ENCODE data around the gene CTNNA2. TPM values are rescaled to one million over a fixed set of nuclear protein-coding genes. Genes with fewer than 3 reads are reported as not detected.

Gene CTNNA2
- total RNA-seq, 1 experiment from 2014 or later: 5.5 TPM

DNA sequence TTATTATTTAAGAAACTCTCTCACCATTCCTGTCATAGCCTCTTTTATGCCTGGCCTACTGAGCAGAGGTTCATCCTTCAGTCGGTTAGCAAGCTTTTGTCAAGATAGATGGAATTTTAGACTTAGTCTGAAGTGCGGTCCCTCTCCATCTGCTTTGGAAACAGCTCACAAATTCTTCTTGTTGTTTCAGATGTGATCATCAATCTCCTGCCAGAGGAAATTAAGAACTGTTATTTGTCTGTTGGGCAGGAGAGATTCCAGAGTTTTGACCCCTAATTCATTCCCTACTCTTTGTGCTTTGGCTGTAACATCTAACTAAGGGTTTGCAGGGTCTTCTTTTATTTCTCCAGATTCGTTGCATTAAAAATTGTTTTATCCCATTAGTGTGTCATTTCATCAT, 735.3 kb downstream of the CTNNA2 start:
- Histone ChIP-seq H2BK12ac (ENCODE audit: insufficient read length, low read depth, low read length) (no peak overlapping the region), H3K79me2 (ENCODE audit: insufficient read depth, low read length) (no peaks in the 10 kb centered on the region), H3T11ph (ENCODE audit: low read length) (no peak overlapping the region), H4K91ac (ENCODE audit: insufficient read length, low read depth, low read length) (no peak overlapping the region), H3K27me3 (ENCODE audit: insufficient read depth, low read length) (no peaks in the 10 kb centered on the region), H2AK5ac (ENCODE audit: insufficient read length, low read length) (no peak overlapping the region), H3K9me3 (ENCODE audit: control insufficient read depth, low read depth, low read length) (no peaks in the 10 kb centered on the region), H3K4me1 (ENCODE audit: insufficient read depth, low read length) (no peaks in the 10 kb centered on the region), H3K18ac (ENCODE audit: insufficient read length, low read depth, low read length) (no peak overlapping the region), H2BK120ac (ENCODE audit: low read depth, low read length, poor library complexity, severe bottlenecking) (no peak overlapping the region), H2BK20ac (ENCODE audit: low read depth, low read length, poor library complexity, severe bottlenecking) (no peak overlapping the region), H4K20me1 (ENCODE audit: control insufficient read depth, insufficient read depth, insufficient read length) (no peaks in the 10 kb centered on the region), H4K5ac (ENCODE audit: insufficient read length, low read depth, low read length) (no peak overlapping the region), H4K8ac (replicated peaks; ENCODE audit: insufficient read length, low read depth, low read length) (no peak overlapping the region), H3K14ac (ENCODE audit: insufficient read depth, low read length) (no peak overlapping the region), H2BK15ac (ENCODE audit: low read depth, low read length) (no peak overlapping the region), H3K23ac (ENCODE audit: insufficient read length, low read depth, low read length) (no peak overlapping the region), H3K23me2 (ENCODE audit: insufficient read length, low read depth, low read length, poor library complexity, severe bottlenecking) (no peaks in the 10 kb centered on the region), H2BK5ac (ENCODE audit: insufficient read length, low read length) (no peak overlapping the region), H3K79me1 (ENCODE audit: insufficient read depth, low read depth, low read length, poor library complexity, severe bottlenecking) (no peaks in the 10 kb centered on the region), H3K9ac (ENCODE audit: extremely low read depth, insufficient read length, low read length) (no peak overlapping the region), H2AFZ (ENCODE audit: low read length) (no peak overlapping the region), H3K4ac (ENCODE audit: low read depth, low read length) (no peak overlapping the region), H3K56ac (ENCODE audit: insufficient read length, low read depth, low read length) (no peak overlapping the region), H3K27ac (ENCODE audit: insufficient read length, low read depth, low read length) (no peak overlapping the region), H3K4me2 (ENCODE audit: insufficient read depth, insufficient read length, low read length) (no peak overlapping the region)
- DNase-seq: no peak
- H3K4me3 Mint-ChIP-seq: no peak overlapping the region
- H3K27me3 Mint-ChIP-seq (ENCODE audit: low read depth): no peaks in the 10 kb centered on the region; the same call in 1 of the 2 replicates
- TF ChIP-seq, protein P1, sequence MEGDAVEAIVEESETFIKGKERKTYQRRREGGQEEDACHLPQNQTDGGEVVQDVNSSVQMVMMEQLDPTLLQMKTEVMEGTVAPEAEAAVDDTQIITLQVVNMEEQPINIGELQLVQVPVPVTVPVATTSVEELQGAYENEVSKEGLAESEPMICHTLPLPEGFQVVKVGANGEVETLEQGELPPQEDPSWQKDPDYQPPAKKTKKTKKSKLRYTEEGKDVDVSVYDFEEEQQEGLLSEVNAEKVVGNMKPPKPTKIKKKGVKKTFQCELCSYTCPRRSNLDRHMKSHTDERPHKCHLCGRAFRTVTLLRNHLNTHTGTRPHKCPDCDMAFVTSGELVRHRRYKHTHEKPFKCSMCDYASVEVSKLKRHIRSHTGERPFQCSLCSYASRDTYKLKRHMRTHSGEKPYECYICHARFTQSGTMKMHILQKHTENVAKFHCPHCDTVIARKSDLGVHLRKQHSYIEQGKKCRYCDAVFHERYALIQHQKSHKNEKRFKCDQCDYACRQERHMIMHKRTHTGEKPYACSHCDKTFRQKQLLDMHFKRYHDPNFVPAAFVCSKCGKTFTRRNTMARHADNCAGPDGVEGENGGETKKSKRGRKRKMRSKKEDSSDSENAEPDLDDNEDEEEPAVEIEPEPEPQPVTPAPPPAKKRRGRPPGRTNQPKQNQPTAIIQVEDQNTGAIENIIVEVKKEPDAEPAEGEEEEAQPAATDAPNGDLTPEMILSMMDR (conservative IDR thresholded peaks at IDR 0.05): no peak
- H3K4me1 Mint-ChIP-seq: peaks cover 7 to 10% of the 10 kb centered on the region in 2 experiments
- no peak overlapping the region for H3K27ac Mint-ChIP-seq
- peaks cover 0 to 1% (median 0%) of the 10 kb centered on the region in 3 experiments; a peak in 1 of 7 replicates for H3K36me3 Mint-ChIP-seq (ENCODE audit: insufficient read depth in 1 of 3, low read depth in 3 of 3)
- no peaks in the 10 kb centered on the region; a peak in 1 of 5 replicates for H3K9me3 Mint-ChIP-seq
- no CpG with 5 or more reads among the region's 3 CpGs for WGBS (ENCODE audit: extremely low coverage, insufficient read length, low lambda C conversion rate)

All from H9 (cell line).